HG02840 (cell line): Measurements from ENCODE around the gene LOXHD1.

ENCODE experiments used
- ATAC-seq: cut with Tn5 transposase; IDR thresholded peaks from one replicate; pipeline ENCODE4 v1.9.1; 2021; ENCODE audit warnings: mild to moderate bottlenecking, moderate library complexity, moderate number of reproducible peaks; ENCODE audit not compliant: unreplicated experiment, low FRiP score

Gene LOXHD1, protein sequence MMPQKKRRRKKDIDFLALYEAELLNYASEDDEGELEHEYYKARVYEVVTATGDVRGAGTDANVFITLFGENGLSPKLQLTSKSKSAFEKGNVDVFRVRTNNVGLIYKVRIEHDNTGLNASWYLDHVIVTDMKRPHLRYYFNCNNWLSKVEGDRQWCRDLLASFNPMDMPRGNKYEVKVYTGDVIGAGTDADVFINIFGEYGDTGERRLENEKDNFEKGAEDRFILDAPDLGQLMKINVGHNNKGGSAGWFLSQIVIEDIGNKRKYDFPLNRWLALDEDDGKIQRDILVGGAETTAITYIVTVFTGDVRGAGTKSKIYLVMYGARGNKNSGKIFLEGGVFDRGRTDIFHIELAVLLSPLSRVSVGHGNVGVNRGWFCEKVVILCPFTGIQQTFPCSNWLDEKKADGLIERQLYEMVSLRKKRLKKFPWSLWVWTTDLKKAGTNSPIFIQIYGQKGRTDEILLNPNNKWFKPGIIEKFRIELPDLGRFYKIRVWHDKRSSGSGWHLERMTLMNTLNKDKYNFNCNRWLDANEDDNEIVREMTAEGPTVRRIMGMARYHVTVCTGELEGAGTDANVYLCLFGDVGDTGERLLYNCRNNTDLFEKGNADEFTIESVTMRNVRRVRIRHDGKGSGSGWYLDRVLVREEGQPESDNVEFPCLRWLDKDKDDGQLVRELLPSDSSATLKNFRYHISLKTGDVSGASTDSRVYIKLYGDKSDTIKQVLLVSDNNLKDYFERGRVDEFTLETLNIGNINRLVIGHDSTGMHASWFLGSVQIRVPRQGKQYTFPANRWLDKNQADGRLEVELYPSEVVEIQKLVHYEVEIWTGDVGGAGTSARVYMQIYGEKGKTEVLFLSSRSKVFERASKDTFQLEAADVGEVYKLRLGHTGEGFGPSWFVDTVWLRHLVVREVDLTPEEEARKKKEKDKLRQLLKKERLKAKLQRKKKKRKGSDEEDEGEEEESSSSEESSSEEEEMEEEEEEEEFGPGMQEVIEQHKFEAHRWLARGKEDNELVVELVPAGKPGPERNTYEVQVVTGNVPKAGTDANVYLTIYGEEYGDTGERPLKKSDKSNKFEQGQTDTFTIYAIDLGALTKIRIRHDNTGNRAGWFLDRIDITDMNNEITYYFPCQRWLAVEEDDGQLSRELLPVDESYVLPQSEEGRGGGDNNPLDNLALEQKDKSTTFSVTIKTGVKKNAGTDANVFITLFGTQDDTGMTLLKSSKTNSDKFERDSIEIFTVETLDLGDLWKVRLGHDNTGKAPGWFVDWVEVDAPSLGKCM (N-terminal part only)

DNA sequence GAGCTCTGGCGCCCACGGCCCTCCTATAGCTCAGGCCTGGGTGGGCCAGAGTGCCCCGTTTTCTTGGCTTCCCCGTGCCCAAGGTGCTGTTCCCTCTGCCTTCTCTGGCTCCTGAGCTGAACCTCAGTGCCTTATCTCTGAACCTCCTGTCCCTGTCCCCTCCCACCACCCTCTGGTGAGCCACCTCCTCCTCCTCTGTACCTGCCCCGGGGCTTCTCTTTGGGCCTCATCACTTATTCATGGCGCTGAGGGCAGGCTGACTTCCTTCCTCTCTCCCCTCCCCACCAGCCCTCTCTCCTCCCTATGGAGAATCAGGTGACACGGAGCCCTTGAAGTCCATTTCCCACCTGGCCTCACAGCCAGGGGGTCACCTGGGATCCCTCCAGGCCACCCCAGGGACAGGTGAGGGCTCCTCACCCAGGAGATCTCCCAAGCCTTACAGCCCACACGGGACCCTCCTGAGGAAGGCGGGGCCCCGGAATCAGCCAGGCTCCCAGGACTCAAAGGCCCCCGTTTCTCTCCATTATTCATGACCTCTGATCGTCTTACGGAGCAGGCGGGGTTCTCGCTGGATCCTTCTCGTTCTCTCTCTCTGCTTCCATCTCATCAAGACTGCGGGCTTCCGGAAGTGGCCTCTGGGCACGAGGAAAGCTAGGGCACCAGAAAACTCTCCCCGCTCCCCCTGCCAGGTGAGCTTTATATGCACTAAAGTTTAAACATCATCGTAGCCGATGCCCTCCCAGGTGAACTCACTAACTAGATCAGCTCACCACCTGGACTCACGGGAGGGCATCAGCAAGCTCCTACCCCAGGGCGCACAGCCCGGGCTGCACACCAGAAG is at the start of gene LOXHD1:
TSS of gene LOXHD1 (minus strand) at position 106 of the 841 bp plus-strand sequence. CDS start 187 bp downstream, outside the sequence.
- no peak for ATAC-seq

DNA sequence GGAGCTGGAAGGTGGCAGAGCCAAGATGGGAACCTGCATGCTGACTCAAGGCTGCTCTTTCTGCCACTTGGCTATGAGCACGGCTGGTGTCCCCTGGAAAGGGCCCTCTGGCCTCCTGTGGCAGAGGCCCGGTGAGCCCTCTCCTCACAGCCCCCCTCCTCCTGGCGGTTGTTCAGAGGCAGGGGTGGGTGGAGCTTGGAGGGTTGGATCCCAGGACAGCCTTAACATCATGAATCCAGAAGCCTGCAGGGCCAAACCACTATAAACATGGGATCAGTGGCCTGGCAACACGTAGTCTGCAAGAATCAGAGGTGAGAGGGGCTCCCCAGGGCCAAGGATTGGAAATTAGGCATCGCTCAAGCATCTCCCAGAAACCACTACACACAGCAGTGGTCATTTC is 48.5 kb upstream of the LOXHD1 start:
- no peak for ATAC-seq

DNA sequence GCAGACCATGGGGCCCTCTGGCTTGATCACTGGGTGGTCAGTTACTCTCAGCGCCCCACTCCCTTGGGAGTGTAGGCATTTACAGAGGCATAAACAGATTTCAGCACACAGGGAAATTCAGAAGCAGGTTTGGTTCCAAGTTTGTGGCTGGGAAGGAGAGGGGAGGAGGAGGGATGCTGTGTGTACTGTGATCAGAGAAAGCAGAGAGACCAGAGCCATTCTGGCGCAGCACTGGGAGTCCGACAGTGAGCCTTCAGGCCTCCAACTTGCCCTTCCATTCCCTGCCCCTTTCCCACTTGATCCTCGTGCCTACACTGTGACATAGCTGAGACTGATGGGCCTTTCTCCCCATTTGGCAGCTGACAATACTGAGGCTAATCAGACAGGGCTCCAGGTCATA is 47.8 kb upstream of the LOXHD1 start:
- ATAC-seq: no peak

DNA sequence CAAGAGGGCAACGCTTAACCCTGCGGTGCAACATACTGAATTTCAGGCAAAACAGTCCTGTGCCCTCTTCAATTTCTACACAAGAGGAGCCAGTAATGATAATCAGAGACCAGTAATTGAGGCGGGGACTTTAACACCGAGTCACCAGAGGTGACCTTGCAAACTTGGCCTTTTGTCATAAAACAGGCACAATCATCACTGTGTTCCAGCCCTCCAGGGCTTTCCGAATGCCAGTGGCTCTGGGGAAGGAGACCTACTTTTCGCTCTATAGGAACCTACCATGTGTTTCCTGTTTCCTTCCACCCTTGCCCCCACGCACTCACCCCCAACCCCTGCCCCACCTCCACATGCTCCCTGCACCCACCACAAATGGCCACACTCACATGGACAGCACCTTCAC is 47.2 kb upstream of the LOXHD1 start:
- no peak for ATAC-seq

DNA sequence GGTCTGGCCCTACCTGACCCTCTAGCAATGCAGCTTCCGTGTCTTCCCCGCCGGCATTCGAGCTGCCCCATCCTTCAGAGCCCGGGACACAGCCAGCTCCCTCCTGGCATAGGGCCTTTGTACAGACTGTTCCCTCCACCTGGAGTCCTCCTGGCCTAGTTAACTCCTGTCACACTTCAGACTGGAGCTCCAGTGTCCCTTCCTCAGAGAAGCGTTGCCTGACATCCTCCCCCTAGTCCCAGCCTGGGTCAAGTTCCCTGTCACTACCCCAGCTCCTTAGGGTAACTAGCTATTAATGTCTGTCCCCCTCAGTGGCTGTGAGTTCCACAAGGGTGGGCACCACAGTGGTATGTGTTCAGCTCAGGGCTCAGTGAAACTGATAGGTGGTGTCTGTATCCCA is 45.5 kb upstream of the LOXHD1 start:
- ATAC-seq: no peak

DNA sequence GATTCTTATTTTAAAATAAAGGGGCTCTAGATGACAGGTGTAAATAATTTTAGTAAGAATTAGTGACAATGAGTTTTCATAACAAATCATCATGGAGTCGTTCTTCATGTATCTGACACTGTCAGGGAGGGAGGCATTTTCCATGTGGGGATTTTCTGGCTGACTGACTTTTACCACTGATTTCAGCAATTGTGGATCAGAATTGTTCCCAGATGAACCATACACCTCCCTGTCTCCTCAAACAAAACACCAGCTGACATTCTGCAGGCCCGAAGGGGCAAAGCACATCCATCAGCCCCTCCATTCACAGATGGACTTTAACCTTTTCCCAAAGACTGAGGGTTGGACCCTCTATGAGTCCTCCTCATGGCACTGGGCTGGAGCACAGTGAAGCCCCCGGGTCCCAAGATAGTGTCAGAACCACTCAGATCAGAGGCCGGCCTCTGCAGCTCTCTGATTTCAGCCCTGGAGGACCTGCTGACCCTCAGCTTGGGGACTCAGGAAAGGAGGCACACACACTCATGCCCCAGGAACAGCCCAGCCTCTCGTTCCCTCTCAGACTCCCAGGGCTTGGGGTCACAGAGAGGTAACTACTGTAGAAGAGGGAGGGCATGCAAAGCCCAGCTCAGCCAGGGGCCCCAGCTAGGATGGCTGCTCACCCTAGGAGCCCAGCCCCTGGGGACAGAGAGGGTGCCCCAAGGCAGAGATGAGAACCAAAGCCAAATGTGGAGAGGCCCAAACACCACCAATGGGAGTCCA is 43.2 kb upstream of the LOXHD1 start:
- ATAC-seq: no peak

DNA sequence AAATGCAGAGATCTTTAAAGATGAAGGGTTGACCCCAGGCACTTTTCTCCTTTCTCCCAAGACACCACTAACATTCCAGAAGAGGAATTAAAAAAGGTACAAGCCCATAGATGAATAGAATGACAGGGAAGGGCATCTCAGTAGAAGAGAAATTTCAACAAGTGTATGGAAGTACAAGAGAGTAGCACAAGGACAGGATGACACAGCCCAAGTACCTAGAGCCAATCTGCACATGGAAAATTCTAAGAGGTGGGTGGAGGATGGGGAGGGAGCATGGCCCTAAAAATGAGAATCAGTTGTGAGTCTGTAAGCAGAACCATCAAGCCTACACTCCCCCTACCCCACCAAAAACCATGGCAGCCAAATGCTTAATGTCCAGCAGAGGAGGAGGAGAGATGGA is 39.7 kb upstream of the LOXHD1 start:
- no peak for ATAC-seq

DNA sequence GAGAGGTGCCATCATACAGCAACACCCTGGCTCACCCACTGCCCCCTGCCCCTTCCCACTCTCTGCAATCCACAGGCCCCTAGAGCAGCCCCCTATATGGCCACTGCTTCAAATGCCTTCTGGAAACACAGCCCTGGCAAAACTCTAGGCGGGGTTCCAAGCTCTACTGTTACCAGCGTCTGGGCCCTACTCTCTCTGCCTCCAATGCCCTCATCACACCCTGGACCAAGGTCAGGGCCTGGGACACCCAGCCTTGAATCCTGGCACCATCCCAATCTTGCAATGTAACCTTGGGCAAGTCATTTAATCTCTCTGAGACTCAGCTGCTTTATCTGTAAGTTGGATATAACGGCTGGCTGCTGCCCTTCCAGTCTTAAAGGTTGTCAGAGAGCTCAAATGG is 39.2 kb upstream of the LOXHD1 start:
- no peak for ATAC-seq

DNA sequence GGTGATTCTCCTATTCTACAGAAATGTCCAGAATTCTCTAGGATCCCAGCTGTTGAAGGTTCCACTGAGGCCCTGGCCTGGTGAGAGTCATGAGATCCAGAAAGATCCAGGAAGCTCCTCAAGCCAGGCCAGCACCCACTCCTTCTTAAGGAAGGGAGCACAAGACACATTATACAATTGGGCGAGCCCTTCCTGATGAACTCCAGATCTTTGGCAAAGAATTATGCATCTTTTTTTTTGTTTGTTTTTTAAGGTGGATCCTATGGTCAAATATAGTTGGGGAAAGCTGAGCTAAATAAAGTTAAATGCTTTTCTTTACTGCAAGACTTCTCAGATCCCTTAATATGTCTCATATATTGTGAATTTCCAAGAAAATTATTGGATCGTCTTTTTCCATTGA is 37.0 kb upstream of the LOXHD1 start:
- ATAC-seq: no peak

DNA sequence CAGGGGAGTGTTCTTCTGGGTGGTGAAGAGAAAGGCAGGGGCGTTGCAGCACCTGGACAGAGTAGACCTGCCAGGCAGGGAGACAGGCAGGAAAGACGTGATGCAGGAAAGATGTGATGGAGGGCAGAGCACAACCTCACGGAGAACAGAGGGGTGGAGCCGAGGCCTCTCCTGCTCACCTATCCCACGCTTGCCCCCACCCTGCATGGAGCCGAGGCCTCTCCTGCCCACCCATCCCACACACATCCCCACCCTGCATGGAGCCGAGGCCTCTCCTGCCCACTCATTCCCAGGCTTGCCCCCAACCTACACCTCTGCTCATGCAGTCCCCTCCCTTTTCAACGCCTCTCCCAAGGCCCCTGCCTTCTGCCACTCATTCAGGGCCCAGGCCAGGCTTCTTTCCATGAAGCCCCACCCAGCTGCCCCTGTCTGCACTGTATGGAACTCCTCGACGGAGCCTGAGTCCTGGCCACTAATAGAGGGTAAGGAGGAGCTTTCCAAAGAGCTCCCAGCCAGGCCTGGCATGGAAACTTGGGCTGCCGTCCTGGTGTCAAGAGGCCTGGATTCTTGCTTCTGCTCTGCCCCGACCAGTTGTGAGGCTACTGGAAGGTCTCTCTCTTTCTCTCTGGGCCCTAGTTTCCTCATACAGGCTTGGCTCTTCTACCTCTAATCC is 32.0 kb upstream of the LOXHD1 start:
- no peak for ATAC-seq

DNA sequence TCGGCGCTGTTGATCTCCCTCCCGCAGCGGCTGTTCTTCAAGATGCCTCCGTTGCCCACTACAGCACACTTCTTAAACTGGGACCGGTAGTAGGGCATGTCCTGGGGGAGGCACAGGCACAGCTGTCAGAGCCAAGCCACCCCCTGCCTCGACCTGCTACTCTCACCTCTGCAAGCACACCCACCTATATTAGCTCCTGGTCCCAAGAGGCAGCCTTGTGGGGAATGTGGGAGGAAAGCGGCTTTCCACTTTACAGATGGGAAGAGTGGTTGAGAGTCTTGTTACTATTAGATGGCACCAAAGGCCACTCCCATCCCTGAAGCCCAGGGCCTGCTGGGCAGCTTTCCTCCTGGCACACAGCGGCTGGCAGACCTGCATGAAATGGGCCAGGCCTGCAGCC is 29.2 kb upstream of the LOXHD1 start:
- no peak for ATAC-seq

DNA sequence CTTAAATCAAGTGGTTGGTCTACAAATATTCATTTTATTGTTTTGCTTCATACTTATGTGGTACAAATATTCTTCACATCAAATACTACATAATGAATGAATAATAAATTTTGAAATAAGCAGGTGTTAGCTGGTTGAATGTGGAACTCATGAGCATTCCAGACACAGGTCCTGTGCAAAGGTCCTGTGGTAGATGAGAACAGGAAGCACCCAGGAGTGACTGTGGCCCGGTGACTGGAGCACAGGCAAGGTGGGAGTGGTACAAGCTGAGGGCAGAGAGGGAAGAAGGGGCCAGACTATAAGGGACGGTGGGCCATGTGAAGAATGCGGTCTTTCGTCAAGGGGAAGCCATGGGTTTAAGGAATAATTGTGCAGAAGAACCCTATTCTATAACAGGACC is 26.2 kb upstream of the LOXHD1 start:
- ATAC-seq: no peak

DNA sequence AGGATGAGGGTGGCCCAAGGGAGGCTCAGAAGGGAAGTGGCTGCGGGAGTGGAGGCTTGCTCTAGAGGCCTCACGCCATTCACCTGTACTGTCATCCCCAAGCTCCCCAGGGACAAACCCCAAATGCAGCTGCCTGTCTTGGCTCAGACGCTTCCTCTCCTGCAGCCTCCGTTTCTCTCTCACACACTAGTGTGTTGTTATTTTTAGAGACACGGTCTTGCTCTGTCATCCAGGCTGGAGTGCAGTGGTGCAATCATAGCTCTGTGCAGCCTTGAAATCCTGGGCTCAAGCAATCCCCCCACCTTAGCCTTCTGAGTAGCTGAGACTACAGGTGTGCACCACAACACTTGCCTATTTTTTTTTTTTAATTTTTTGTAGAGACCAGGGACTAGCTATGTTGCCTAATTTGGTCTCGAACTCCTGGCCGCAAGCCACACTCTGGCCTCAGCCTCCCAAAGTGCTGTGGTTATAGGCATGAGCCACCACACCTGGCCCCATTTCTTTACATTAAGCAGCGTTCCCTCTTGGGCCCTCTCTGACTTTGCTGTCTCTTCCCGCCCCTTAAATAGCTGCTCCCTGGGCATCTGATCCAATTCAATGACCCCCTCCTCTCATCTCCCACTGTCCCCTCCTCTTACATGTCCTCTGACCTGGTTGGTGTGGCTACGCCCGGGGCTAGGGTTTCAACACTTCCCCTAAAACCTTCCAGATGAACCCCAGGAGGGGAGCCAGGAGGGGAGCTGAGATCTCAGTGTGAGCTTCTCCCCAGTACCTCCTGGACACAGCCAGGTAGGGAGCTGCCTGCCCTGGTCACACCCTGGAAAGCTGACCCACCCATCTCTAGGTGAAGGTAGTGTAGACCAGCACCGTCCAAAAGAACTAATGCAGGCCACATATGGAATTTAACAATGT is 24.0 kb upstream of the LOXHD1 start:
- no peak for ATAC-seq

DNA sequence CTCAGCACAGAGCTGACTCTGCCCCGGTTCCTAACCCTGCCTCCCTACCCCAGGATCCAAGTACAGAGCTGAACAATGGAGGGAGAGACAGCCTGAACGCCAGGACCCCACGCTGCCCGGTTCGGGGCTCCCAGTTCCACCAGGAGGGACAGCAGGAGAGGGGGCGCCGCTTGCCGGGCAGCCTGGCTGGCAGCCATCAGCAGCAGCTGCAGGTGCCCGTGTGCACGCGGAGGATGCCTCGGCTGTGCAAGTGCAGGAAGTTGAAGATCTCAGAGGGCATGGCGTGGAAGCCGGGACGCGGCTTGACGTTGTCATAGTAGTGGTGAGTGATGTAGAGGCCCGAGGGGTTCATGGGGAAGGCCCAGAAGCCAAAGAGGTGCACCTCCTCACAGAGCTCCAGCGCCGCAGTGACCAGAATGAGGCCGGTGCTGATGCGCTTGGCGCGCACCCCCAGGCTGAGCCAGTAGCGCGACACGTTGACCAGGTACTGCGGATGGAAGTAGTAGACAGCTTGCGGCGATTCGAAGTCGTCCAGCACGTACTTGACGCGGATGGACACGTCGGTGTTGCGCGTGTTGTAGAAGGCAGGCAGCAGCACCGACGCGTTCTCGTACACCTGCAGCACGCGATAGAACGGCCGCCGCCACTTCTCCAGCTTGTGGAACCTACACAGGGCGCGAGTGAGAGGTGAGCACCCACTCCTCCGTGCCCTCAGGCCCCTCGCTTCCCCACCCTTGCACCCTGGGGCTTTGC is 23.0 kb upstream of the LOXHD1 start:
- ATAC-seq: no peak

DNA sequence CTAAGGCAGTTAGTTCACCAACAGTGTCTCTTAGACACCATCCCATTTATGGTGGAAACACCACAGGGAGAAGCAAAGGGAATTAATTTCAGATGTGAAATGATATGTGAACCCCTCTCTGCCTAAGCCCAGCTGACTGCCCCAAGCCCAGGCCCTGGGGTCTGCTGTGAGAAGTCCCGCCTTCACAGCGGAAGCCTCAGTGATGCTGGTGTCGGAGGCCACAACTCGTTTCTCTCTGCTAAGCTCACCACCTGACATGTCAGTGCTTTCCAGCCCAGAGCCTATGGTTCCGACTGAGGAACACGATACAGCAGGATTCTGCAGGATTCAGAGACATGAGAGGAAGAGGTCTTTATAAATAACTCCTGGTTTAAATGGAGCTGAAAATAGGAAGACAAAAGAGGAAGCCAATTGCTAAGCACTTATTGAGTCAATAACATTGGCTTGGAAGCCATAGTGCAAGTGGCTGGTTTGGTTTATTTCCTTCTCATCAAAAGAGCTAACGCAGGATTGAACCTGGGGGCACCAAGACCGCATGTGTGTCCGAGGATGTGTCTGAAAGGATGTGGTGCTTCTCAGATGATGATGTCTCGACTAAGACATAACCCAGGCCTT is 21.9 kb upstream of the LOXHD1 start:
- no peak for ATAC-seq

DNA sequence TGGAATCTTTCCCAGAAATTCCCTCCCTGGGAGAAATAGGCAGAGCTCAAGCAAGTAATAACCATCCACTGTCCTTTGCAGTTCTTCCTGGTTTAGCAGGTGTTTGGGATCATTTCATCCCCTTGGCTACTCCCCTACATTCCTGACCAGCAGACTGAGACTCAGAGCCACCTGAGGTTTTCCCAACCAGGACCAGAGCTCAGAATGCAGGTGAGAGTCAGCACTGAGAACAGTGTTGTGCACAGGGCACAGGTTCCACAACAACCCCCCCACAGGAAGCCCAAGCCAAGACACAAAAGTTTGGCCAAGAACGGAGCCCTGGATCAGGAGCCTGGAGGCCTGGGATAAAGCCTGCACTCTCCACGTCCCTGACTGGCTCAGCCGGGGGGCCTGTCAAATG is 21.0 kb upstream of the LOXHD1 start:
- no peak for ATAC-seq

DNA sequence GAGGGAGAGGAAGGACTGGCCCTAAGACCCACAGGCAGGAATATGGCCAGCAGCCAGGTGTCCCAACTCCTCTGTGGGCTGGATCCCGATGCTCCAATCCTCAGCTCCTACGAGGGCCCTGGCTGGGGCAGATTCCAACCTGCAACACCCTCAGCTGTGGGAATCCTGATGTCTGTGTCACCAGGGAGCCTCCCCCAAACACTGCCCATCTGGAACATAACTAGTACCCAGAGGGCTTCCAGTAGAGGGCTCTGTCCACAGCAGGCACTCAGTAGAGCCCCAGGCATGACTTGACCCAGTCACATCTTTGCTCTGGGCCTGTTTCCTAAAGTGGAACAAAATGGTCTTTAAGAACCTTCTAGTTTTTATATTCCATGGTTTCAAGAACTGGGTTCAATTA is 20.6 kb upstream of the LOXHD1 start:
- no peak for ATAC-seq
